GM23248 (cell line): ENCODE data around the gene LRBA. TPM values are rescaled to one million over a fixed set of nuclear protein-coding genes. Genes with fewer than 3 reads are reported as not detected.

Experiments
- DNase-seq: peaks from one replicate; pipeline ENCODE4 v3.0.0-alpha.2; 2015
- H2AFZ ChIP-seq: fragments of 200-600 bp; sonication (generic); 2 replicates; pipeline ENCODE4 v1.6.1; 2016; ENCODE audit warnings: antibody characterized with exemption
- H3F3A ChIP-seq: fragments of 200-600 bp; sonication (generic); 2 replicates; pipeline ENCODE4 v1.6.1; 2016; ENCODE audit warnings: mild to moderate bottlenecking, antibody characterized with exemption, mixed run types; ENCODE audit not compliant: insufficient read depth
- H3K27ac ChIP-seq: fragments of 200-600 bp; sonication (generic); 2 replicates; pipeline ENCODE4 v1.5.1; 2016; ENCODE audit warnings: mild to moderate bottlenecking
- H3K27me3 ChIP-seq: fragments of 200-600 bp; sonication (generic); replicated peaks from 2 replicates; pipeline ENCODE4 v1.6.1; 2016; ENCODE audit warnings: mild to moderate bottlenecking; ENCODE audit not compliant: insufficient read depth
- H3K36me3 ChIP-seq: fragments of 200-600 bp; sonication (generic); 2 replicates; pipeline ENCODE4 v1.6.1; 2016; ENCODE audit warnings: low read depth, mild to moderate bottlenecking
- H3K4me1 ChIP-seq: fragments of 200-600 bp; sonication (generic); 2 replicates; pipeline ENCODE4 v1.6.1; 2016; ENCODE audit warnings: mild to moderate bottlenecking; ENCODE audit not compliant: insufficient read depth
- H3K4me2 ChIP-seq: fragments of 200-600 bp; sonication (generic); one replicate; pipeline ENCODE4 v1.6.1; 2016; ENCODE audit warnings: mild to moderate bottlenecking; ENCODE audit not compliant: unreplicated experiment
- H3K4me3 ChIP-seq: fragments of 200-600 bp; sonication (generic); 2 replicates; pipeline ENCODE4 v1.5.1; 2016; ENCODE audit warnings: mild to moderate bottlenecking
- H3K79me2 ChIP-seq: fragments of 200-600 bp; sonication (generic); 2 replicates; pipeline ENCODE4 v1.6.1; 2016; ENCODE audit warnings: mild to moderate bottlenecking; ENCODE audit not compliant: insufficient read depth
- H3K9ac ChIP-seq: fragments of 200-600 bp; sonication (generic); 2 replicates; pipeline ENCODE4 v1.6.1; 2016; ENCODE audit warnings: mild to moderate bottlenecking
- H3K9me2 ChIP-seq: fragments of 200-600 bp; sonication (generic); 2 replicates; pipeline ENCODE4 v1.6.1; 2016; ENCODE audit warnings: mixed run types, mild to moderate bottlenecking, moderate library complexity; ENCODE audit not compliant: insufficient read depth
- H3K9me3 ChIP-seq: fragments of 200-600 bp; sonication (generic); one replicate; pipeline ENCODE4 v1.6.1; 2017; ENCODE audit warnings: low read depth
- H4K20me1 ChIP-seq: fragments of 200-600 bp; sonication (generic); 2 replicates; pipeline ENCODE4 v1.6.0; 2016; ENCODE audit not compliant: insufficient read depth
- EZH2 ChIP-seq: fragments of 200-600 bp; sonication (generic); IDR thresholded peaks from 2 replicates; pipeline ENCODE4 v1.6.1; 2018; ENCODE audit warnings: antibody characterized with exemption, mild to moderate bottlenecking; ENCODE audit not compliant: insufficient read depth, poor library complexity, severe bottlenecking
- EZH2phosphoT487 ChIP-seq: fragments of 200-600 bp; sonication (generic); IDR thresholded peaks from 2 replicates; pipeline ENCODE4 v1.6.1; 2018; ENCODE audit warnings: antibody characterized with exemption, moderate library complexity, mild to moderate bottlenecking, low read depth; ENCODE audit not compliant: insufficient read depth
- WGBS, 2 experiments: methylation state at CpG; one replicate each; pipeline ENCODE4 v1.1.6; 2015 to 2017; ENCODE audit warnings: low lambda C conversion rate in 2 of 2, low coverage in 1 of 2; ENCODE audit errors: missing lambda C conversion rate in 2 of 2; 5-methylcytosine and 5-hydroxymethylcytosine counted together
- in situ Hi-C: fragments of 300-500 bp; cut with MboI; formaldehyde crosslinking; loops from 2 replicates; pipeline ENCODE4 v1.15.0; 2020
- polyA plus RNA-seq: library from polyadenylated mRNA; unstranded; fragments of >200 nt; fragmentation: Nextera tagmentation; extraction: Ambion mirVana; gene quantifications from 2 replicates; pipeline ENCODE4 v1.2.1, GENCODE V29; 2016
- total RNA-seq: library from RNA; depleted of rRNA; stranded (reverse); fragments of >200 nt; shearing (Covaris generic); gene quantifications from 2 replicates; pipeline ENCODE4 v1.2.3, GENCODE V29; 2014

LRBA gene
- total and polyA plus RNA-seq, 2 experiments from 2014 or later = 6.6 to 17.8 TPM

DNA sequence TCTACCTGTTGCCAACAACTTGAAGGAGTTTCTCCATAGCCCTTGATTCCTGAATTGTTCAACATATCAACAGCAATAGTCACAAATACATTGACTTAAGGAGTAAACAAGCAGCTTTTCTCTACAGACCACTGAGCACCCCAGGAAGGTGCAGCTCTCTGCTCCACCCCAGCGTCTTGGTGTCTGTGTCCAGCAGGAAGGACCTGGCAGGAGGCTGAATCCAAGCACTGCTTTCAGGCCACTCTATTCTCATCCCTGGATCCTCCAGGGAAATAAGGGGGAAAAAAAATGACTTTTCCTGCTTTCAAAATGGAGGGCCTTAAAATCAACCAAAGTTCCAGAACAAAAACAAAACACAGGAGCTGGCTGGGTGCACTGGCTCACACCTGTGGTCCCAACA, 593.5 kb downstream of the LRBA start:
- Histone ChIP-seq H3K4me1 (no peaks in the 10 kb centered on the region), H3K27ac (no peak overlapping the region), H3K36me3 (no peaks in the 10 kb centered on the region), H3K4me3 (no peak overlapping the region), H3K27me3 (no peaks in the 10 kb centered on the region), H3K9me3 (no peaks in the 10 kb centered on the region), H3F3A (no peaks in the 10 kb centered on the region), H3K4me2 (no peak overlapping the region), H2AFZ (no peak overlapping the region), H3K9ac (no peak overlapping the region), H3K79me2 (no peaks in the 10 kb centered on the region), H4K20me1 (no peaks in the 10 kb centered on the region), H3K9me2 (no peaks in the 10 kb centered on the region)
- WGBS, 2 experiments = 44 to 50% methylated on average over 1 of the region's 1 CpG
- no peak for TF ChIP-seq EZH2phosphoT487
- TF ChIP-seq EZH2 = no peak
- in situ Hi-C loops = no loop called here
- DNase-seq = no peak

DNA sequence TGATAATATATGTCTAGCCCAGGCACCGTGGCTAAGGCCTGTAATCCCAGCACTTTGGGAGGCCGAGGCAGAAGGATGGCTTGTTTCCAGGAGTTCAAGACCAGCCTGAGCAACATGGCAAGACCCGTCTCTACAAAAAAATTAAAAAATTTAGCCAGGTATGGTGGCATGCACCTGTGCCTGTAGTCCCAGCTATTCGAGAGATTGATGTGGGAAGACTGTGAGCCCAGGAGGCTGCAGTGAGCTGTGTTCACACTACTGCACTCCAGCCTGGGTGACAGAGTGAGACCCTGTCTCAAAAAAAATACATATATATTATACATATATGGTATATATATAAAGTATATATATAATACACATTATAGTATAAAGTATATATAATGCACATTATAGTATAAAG, 595.1 kb downstream of the LRBA start:
- in situ Hi-C loops = no loop called here

DNA sequence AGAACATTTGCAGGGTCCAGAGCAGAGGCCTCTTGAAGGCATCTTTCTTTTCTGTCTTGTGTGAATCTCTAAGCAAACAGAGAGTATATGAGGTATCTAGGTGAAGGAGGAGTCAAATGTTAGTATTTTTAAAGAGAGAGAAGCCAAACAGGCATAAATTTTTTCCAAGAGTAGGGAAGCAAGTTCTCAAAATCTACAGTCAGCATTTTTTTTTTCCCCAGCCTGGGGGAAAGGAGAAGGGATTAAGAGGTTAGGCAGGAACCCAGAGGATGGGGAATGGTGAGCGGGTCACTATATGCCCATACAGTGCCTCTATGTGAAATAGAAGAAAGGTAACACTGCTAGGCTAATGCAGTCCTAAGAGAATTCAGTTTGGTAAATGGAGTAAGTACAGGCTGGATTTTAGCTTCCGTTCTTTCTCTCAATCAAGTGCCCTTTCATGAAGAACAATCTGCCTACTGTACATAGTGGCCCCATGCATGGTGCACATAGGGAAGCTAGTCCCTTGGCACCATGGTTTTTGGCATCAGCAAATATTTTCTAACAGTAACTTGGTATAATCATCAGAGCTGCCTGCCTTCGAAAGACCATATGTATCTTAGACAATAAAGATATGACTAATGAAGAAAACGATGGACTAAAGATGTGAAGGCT, 596.2 kb downstream of the LRBA start:
- H3K4me1 ChIP-seq = no peaks in the 10 kb centered on the region
- H3K27me3 ChIP-seq = no peaks in the 10 kb centered on the region
- in situ Hi-C loops = no loop called here
- no peak overlapping the region for H2AFZ ChIP-seq
- no peaks in the 10 kb centered on the region for H3K9me3 ChIP-seq
- H3K27ac ChIP-seq = no peak overlapping the region
- TF ChIP-seq EZH2 (no peak), EZH2phosphoT487 (no peak)
- H3K9me2 ChIP-seq = no peaks in the 10 kb centered on the region
- no peaks in the 10 kb centered on the region for H4K20me1 ChIP-seq
- 86 to 91% methylated on average over 4 of the region's 4 CpGs for WGBS, 2 experiments
- no peaks in the 10 kb centered on the region for H3K79me2 ChIP-seq
- H3K36me3 ChIP-seq = no peaks in the 10 kb centered on the region
- H3F3A ChIP-seq = no peaks in the 10 kb centered on the region
- H3K4me3 ChIP-seq = no peak overlapping the region
- no peak overlapping the region for H3K9ac ChIP-seq
- no peak overlapping the region for H3K4me2 ChIP-seq
- no peak for DNase-seq

More for the DNA sequence above, 595.1 kb downstream of the LRBA start:
- Histone ChIP-seq H3K36me3 (no peaks in the 10 kb centered on the region), H3K79me2 (no peaks in the 10 kb centered on the region), H3K9me3 (no peaks in the 10 kb centered on the region), H3K9ac (no peak overlapping the region), H3K4me3 (no peak overlapping the region), H3F3A (no peaks in the 10 kb centered on the region), H3K9me2 (no peaks in the 10 kb centered on the region), H4K20me1 (no peaks in the 10 kb centered on the region), H3K4me1 (no peaks in the 10 kb centered on the region), H3K27ac (no peak overlapping the region), H3K4me2 (no peak overlapping the region), H3K27me3 (no peaks in the 10 kb centered on the region), H2AFZ (no peak overlapping the region)
- no peak for DNase-seq
- WGBS, 2 experiments = 86 to 100% methylated on average over 4 of the region's 4 CpGs
- TF ChIP-seq EZH2 (no peak), EZH2phosphoT487 (no peak)

DNA sequence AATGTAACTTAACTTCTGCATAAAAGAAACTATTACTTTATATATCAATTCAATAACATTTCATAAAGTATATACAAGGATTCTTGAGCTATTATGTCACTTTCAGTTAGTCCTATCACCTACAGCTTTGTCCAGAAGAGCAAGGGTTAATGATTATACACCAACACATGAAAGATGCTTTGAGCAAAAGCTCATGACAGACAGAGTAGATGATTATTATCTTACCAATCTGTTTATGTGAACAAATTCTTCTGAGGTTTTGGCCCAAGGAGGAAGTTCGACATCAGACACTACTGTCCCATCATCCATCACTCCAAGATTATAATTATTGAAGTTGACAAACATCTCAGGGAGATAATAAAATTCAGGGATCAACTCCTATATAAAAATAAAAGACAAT, 599.9 kb downstream of the LRBA start:
- no peak for DNase-seq
- Histone ChIP-seq H3F3A (no peaks in the 10 kb centered on the region), H3K9me3 (no peaks in the 10 kb centered on the region), H3K27me3 (no peaks in the 10 kb centered on the region), H3K4me3 (no peak overlapping the region), H3K27ac (no peak overlapping the region), H3K4me2 (no peak overlapping the region), H2AFZ (no peak overlapping the region), H3K9me2 (no peaks in the 10 kb centered on the region), H3K9ac (no peak overlapping the region), H3K36me3 (no peaks in the 10 kb centered on the region), H3K4me1 (no peaks in the 10 kb centered on the region), H3K79me2 (no peaks in the 10 kb centered on the region), H4K20me1 (no peaks in the 10 kb centered on the region)
- in situ Hi-C loops = no loop called here
- TF ChIP-seq EZH2phosphoT487 (no peak), EZH2 (no peak)
- WGBS, 2 experiments = 71 to 76% methylated on average over 1 of the region's 1 CpG
